GM12892 (cell line): ENCODE results near the gene SMG1.

Experiments
- DNase-seq: peaks from one replicate; pipeline ENCODE4 v3.0.0; 2011; ENCODE audit not compliant: insufficient read length
- FAIRE-seq: peaks from 2 replicates; lab custom pipeline; 2011; peaks lifted over from hg19 to GRCh38; lab: Jason Lieb, UNC
- POLR2A ChIP-seq: IDR thresholded peaks from 2 replicates; pipeline ENCODE4 v1.6.1; 2011; ENCODE audit warnings: low read depth, low read length, control low read depth
- POLR2AphosphoS5 ChIP-seq: IDR thresholded peaks from 2 replicates; pipeline ENCODE4 v1.6.1; 2011; ENCODE audit warnings: low read depth, low read length, control low read depth
- TAF1 ChIP-seq: IDR thresholded peaks from 2 replicates; pipeline ENCODE4 v1.6.1; 2011; ENCODE audit warnings: low read depth, mild to moderate bottlenecking, control low read depth, low read length, borderline replicate concordance

Gene SMG1

GRCh38 chr16:18950469-18951185 is 24.4 kb upstream of the SMG1 start:
- TF ChIP-seq TAF1 (no peak), POLR2AphosphoS5 (no peak), POLR2A (no peak)
- no peak for DNase-seq
- no peak for FAIRE-seq

GRCh38 chr16:18948372-18949020 is 22.3 kb upstream of the SMG1 start:
- TF ChIP-seq POLR2A, result no peak
- TF ChIP-seq POLR2AphosphoS5, result no peak
- no peak for TF ChIP-seq TAF1
- no peak for FAIRE-seq
- no peak for DNase-seq

- no peak for DNase-seq
- FAIRE-seq, result no peak
- TF ChIP-seq POLR2A, result no peak
- no peak for TF ChIP-seq TAF1
- TF ChIP-seq POLR2AphosphoS5, result no peak
Measured at GRCh38 chr16:18945233-18945632, 19.0 kb upstream of the SMG1 start.

GRCh38 chr16:18943414-18943813 is 17.2 kb upstream of the SMG1 start:
- DNase-seq (no peak), FAIRE-seq (no peak)
- no peak for TF ChIP-seq TAF1
- no peak for TF ChIP-seq POLR2A
- TF ChIP-seq POLR2AphosphoS5, result no peak

GRCh38 chr16:18942061-18942460 is 15.9 kb upstream of the SMG1 start:
- FAIRE-seq, result no peak
- no peak for DNase-seq
- TF ChIP-seq POLR2A, result no peak
- TF ChIP-seq TAF1, result no peak
- no peak for TF ChIP-seq POLR2AphosphoS5

- DNase-seq, result no peak
- no peak for FAIRE-seq
- TF ChIP-seq POLR2A (no peak), POLR2AphosphoS5 (no peak), TAF1 (no peak)
Measured at GRCh38 chr16:18941471-18941870, 15.3 kb upstream of the SMG1 start.

- TF ChIP-seq TAF1, result no peak
- TF ChIP-seq POLR2AphosphoS5, result no peak
- no peak for TF ChIP-seq POLR2A
- FAIRE-seq, result no peak
Measured at GRCh38 chr16:18938986-18939385, 12.8 kb upstream of the SMG1 start.

GRCh38 chr16:18937390-18937789 is 11.2 kb upstream of the SMG1 start:
- TF ChIP-seq TAF1 (no peak), POLR2AphosphoS5 (no peak), POLR2A (no peak)
- no peak for FAIRE-seq
- no peak for DNase-seq

More at GRCh38 chr16:18938986-18939385, 12.8 kb upstream of the SMG1 start:
- no peak for DNase-seq

GRCh38 chr16:18936727-18937340 is 10.6 kb upstream of the SMG1 start:
- DNase-seq, result no peak
- TF ChIP-seq POLR2AphosphoS5 (no peak), POLR2A (no peak), TAF1 (no peak)
- no peak for FAIRE-seq

GRCh38 chr16:18933501-18933900 is 7.3 kb upstream of the SMG1 start:
- no peak for TF ChIP-seq POLR2A
- no peak for DNase-seq
- FAIRE-seq, result no peak

- DNase-seq (no peak), FAIRE-seq (no peak)
- TF ChIP-seq TAF1, result no peak
- TF ChIP-seq POLR2AphosphoS5, result no peak
- no peak for TF ChIP-seq POLR2A
Measured at GRCh38 chr16:18932243-18932987, 6.2 kb upstream of the SMG1 start.
